Progenitor cell of endocrine pancreas (in vitro differentiated cells): ENCODE results near the gene RIBC1. TPM values are rescaled to one million over a fixed set of nuclear protein-coding genes. Genes with fewer than 3 reads are reported as not detected.

Experiments
- DNase-seq: peaks from one replicate; pipeline ENCODE4 v3.0.0; 2021; ENCODE audit warnings: low spot score; ENCODE audit not compliant: unreplicated experiment
- H3K27ac Mint-ChIP-seq: 2 replicates; pipeline ENCODE4 v1.8.0; 2021; ENCODE audit warnings: mild to moderate bottlenecking, moderate library complexity, mixed read lengths
- H3K27me3 Mint-ChIP-seq: 2 replicates; pipeline ENCODE4 v1.8.0; 2021; ENCODE audit warnings: mixed read lengths
- H3K36me3 Mint-ChIP-seq: 2 replicates; pipeline ENCODE4 v1.8.0; 2022; ENCODE audit warnings: mixed read lengths; ENCODE audit not compliant: insufficient read depth
- H3K4me1 Mint-ChIP-seq: 2 replicates; pipeline ENCODE4 v1.8.0; 2021; ENCODE audit warnings: low read depth, mixed read lengths
- H3K4me3 Mint-ChIP-seq: 2 replicates; pipeline ENCODE4 v1.8.0; 2021; ENCODE audit warnings: low read depth, mild to moderate bottlenecking, moderate library complexity, mixed read lengths
- H3K9me3 Mint-ChIP-seq: 2 replicates; pipeline ENCODE4 v1.8.0; 2021; ENCODE audit warnings: low read depth, mixed read lengths
- CTCF ChIP-seq: fragments of 200-600 bp; sonication (generic); IDR thresholded peaks from one replicate; pipeline ENCODE4 v1.5.0; 2021; ENCODE audit warnings: antibody characterized with exemption, mild to moderate bottlenecking; ENCODE audit not compliant: unreplicated experiment
- long read RNA-seq: library from polyadenylated mRNA; unstranded; transcript quantifications from one replicate; pipeline ENCODE4 v2.0.0, GENCODE V29; 2020
- total RNA-seq: library from RNA; stranded (reverse); gene quantifications from 2 replicates; pipeline ENCODE4 v1.2.1, GENCODE V29; 2021

The RIBC1 gene
- total RNA-seq: 3.2 and 3.4 TPM in 2 replicates
- long read RNA-seq, partial matches to known transcripts: 0 of 3 reads
- long read RNA-seq, other reads (novel, unspliced or antisense): 3 of 3 reads

GRCh38 chrX:53422861-53423306, at the start of gene RIBC1:
RIBC1 (plus strand) TSS chrX:53422873; CDS start chrX:53426277, 3,404 bp downstream.
- DNase-seq: no peak
- Mint-ChIP-seq H3K4me3 (peak within 1 kb of the TSS; percentile 94), H3K27me3 (no peaks in the 10 kb centered on the region), H3K36me3 (peaks cover 4% of the 10 kb centered on the region), H3K9me3 (peaks cover 12% of the 10 kb centered on the region), H3K27ac (peak within 1 kb of the TSS; percentile 97), H3K4me1 (peaks cover 15% of the 10 kb centered on the region)
- TF ChIP-seq CTCF: no peak

- Mint-ChIP-seq H3K27me3 (no peaks in the 10 kb centered on the region), H3K36me3 (peaks cover 11% of the 10 kb centered on the region), H3K9me3 (peaks cover 32% of the 10 kb centered on the region), H3K4me3 (no peak overlapping the region), H3K27ac (no peak overlapping the region), H3K4me1 (no peaks in the 10 kb centered on the region)
- DNase-seq: no peak
- no peak for TF ChIP-seq CTCF
Observed at GRCh38 chrX:53373307-53373706, 49.4 kb upstream of the RIBC1 start.

- Mint-ChIP-seq H3K36me3 (peaks cover 12% of the 10 kb centered on the region), H3K9me3 (peaks cover 32% of the 10 kb centered on the region), H3K4me1 (no peaks in the 10 kb centered on the region), H3K4me3 (no peak overlapping the region), H3K27me3 (no peaks in the 10 kb centered on the region), H3K27ac (peak overlapping the region; percentile 11)
- no peak for DNase-seq
- no peak for TF ChIP-seq CTCF
Observed at GRCh38 chrX:53374222-53374820, 48.4 kb upstream of the RIBC1 start.

GRCh38 chrX:53374923-53375322, 47.8 kb upstream of the RIBC1 start:
- H3K27ac Mint-ChIP-seq: no peak overlapping the region
- no peak for TF ChIP-seq CTCF
- H3K36me3 Mint-ChIP-seq: peaks cover 14% of the 10 kb centered on the region
- no peaks in the 10 kb centered on the region for H3K27me3 Mint-ChIP-seq
- no peak for DNase-seq
- no peaks in the 10 kb centered on the region for H3K4me1 Mint-ChIP-seq
- peaks cover 30% of the 10 kb centered on the region for H3K9me3 Mint-ChIP-seq
- no peak overlapping the region for H3K4me3 Mint-ChIP-seq

GRCh38 chrX:53376888-53377287, 45.8 kb upstream of the RIBC1 start:
- no peaks in the 10 kb centered on the region for H3K4me1 Mint-ChIP-seq
- H3K4me3 Mint-ChIP-seq: no peak overlapping the region
- no peak for TF ChIP-seq CTCF
- peaks cover 21% of the 10 kb centered on the region for H3K36me3 Mint-ChIP-seq
- no peaks in the 10 kb centered on the region for H3K27me3 Mint-ChIP-seq
- no peak overlapping the region for H3K27ac Mint-ChIP-seq
- H3K9me3 Mint-ChIP-seq: peaks cover 28% of the 10 kb centered on the region
- no peak for DNase-seq
